Gastrocnemius medialis (tissue), 4 donors: Measurements from ENCODE around the gene BRF1. TPM values are rescaled to one million over a fixed set of nuclear protein-coding genes. Genes with fewer than 3 reads are reported as not detected.
"Not testable (repeated sequence)": the region's sequence is repeated elsewhere in the genome, so short reads cannot be mapped to it uniquely, and the experiment has no call there.

ENCODE experiments used
- ATAC-seq, 2 donors: fragments of 150-250 bp; one replicate each; pipeline ENCODE4 v1.9.1; 2016
- DNase-seq, 2 donors: peaks; one replicate each; pipeline ENCODE4 v3.0.0-alpha.2; 2019
- H3K27ac ChIP-seq, 4 donors: fragments of 200-600 bp; sonication (generic); 1 replicate in 1 of 4; 2 replicates in 3 of 4; pipeline ENCODE4 v1.5.1; 2016 to 2018; ENCODE audit warnings: mild to moderate bottlenecking in 2 of 4, moderate library complexity in 1 of 4
- H3K27me3 ChIP-seq, 3 donors: fragments of 200-600 bp; sonication (generic) in 2 of 3; 1 replicate in 1 of 3; 2 replicates in 2 of 3; pipeline versions ENCODE4 v1.5.1 to v1.6.0; 2016 to 2019; ENCODE audit warnings: mild to moderate bottlenecking in 1 of 3, moderate library complexity in 1 of 3
- H3K36me3 ChIP-seq, 2 donors: fragments of 200-600 bp; sonication (generic) in 1 of 2; one replicate each; pipeline ENCODE4 v1.5.1; 2017 to 2018
- H3K4me1 ChIP-seq, 2 donors: fragments of 200-600 bp; sonication (generic) in 1 of 2; one replicate each; pipeline ENCODE4 v1.5.1; 2016 to 2017; ENCODE audit warnings: mild to moderate bottlenecking in 2 of 2
- H3K4me3 ChIP-seq, 4 donors: fragments of 200-600 bp; sonication (generic) in 3 of 4; 1 replicate in 1 of 4; 2 replicates in 3 of 4; pipeline ENCODE4 v1.5.1; 2016 to 2019; ENCODE audit warnings: mild to moderate bottlenecking in 2 of 4
- H3K9me3 ChIP-seq, 3 donors: fragments of 200-600 bp; sonication (generic) in 2 of 3; 1 replicate in 1 of 3; 2 replicates in 2 of 3; pipeline ENCODE4 v1.5.1; 2016 to 2019
- CTCF ChIP-seq, 5 experiments: fragments of 450-650 bp in 3 of 5; fragments of 200-600 bp in 2 of 5; sonication (generic) in 2 of 5; IDR thresholded peaks in 4 of 5; conservative IDR thresholded peaks in 1 of 5; 1 replicate in 4 of 5; 2 replicates in 1 of 5; pipeline ENCODE4 v1.5.1; 2016 to 2019; ENCODE audit warnings: antibody characterized with exemption in 5 of 5, mild to moderate bottlenecking in 3 of 5, moderate library complexity in 3 of 5
- POLR2A ChIP-seq, 2 donors: fragments of 450-650 bp; IDR thresholded peaks; one replicate each; pipeline ENCODE4 v1.6.1; 2017; ENCODE audit warnings: antibody characterized with exemption in 2 of 2, mild to moderate bottlenecking in 2 of 2, moderate library complexity in 2 of 2
- in situ Hi-C, 4 donors: fragments of 200-750 bp; cut with MboI; loops; one replicate each; pipeline versions ENCODE4 v1.15.0 to v1.8.0; 2017; ENCODE audit warnings: low sequenced_read_pairs in 4 of 4
- intact Hi-C: fragments of 100-400 bp; cut with DNase I; formaldehyde crosslinking; loops from one replicate; pipeline ENCODE4 v1.15.1; 2023; ENCODE audit warnings: low total_unique reads
- total RNA-seq, 4 donors: library from RNA; depleted of rRNA; stranded (reverse); fragments of >200 nt; gene quantifications; one replicate each; pipeline versions ENCODE4 v1.1.0 to v1.2.3, GENCODE V29; 2016

BRF1 gene
- total RNA-seq, 4 donors from 2014 or later: 19.5 to 27.4 (median 21.4) TPM

- in situ Hi-C loops: no loop called here
- no peaks in the 10 kb centered on the region for H3K9me3 ChIP-seq
- DNase-seq (no peak), ATAC-seq (peak; percentile 58)
- no peak overlapping the region for H3K27ac ChIP-seq
- TF ChIP-seq CTCF (IDR thresholded peaks at IDR 0.05 in 4 of 5, conservative IDR thresholded peaks at IDR 0.05 in 1 of 5): peak in 4 of 5 experiments; percentile 31 to 62 (median 52)
- no peak for TF ChIP-seq POLR2A (IDR thresholded peaks at IDR 0.05)
- peaks cover 11 to 16% of the 10 kb centered on the region in 2 donors for H3K4me1 ChIP-seq
- H3K4me3 ChIP-seq: no peak overlapping the region
- H3K27me3 ChIP-seq: no peaks in the 10 kb centered on the region
- intact Hi-C loops: loop anchor here (5.0 kb wide), 1 partner anchor 79 kb away; no protein-coding TSS in a partner anchor
- no peaks in the 10 kb centered on the region for H3K36me3 ChIP-seq
Measured at GRCh38 chr14:105281371-105282097, 19.3 kb downstream of the BRF1 start.

GRCh38 chr14:105280525-105280924 lies 20.3 kb downstream of the BRF1 start:
- in situ Hi-C loops: no loop called here
- intact Hi-C loops: loop anchor here (5.0 kb wide), 1 partner anchor 78 kb away; no protein-coding TSS in a partner anchor
- no peak for DNase-seq
- H3K27ac ChIP-seq: no peak overlapping the region
- no peaks in the 10 kb centered on the region for H3K27me3 ChIP-seq
- H3K4me3 ChIP-seq: no peak overlapping the region
- no peak for ATAC-seq
- TF ChIP-seq POLR2A (IDR thresholded peaks at IDR 0.05): no peak
- TF ChIP-seq CTCF (IDR thresholded peaks at IDR 0.05 in 4 of 5, conservative IDR thresholded peaks at IDR 0.05 in 1 of 5): no peak
- H3K36me3 ChIP-seq: no peaks in the 10 kb centered on the region
- no peaks in the 10 kb centered on the region for H3K9me3 ChIP-seq
- peaks cover 14 to 18% of the 10 kb centered on the region in 2 donors for H3K4me1 ChIP-seq

GRCh38 chr14:105279642-105280361 lies 21.0 kb downstream of the BRF1 start:
- Histone ChIP-seq H3K9me3 (no peaks in the 10 kb centered on the region), H3K27ac (no peak overlapping the region), H3K4me3 (no peak overlapping the region), H3K27me3 (no peaks in the 10 kb centered on the region), H3K36me3 (no peaks in the 10 kb centered on the region), H3K4me1 (peaks cover 21 to 24% of the 10 kb centered on the region in 2 donors)
- in situ Hi-C loops (no loop called here), intact Hi-C loops (loop anchor here (5.0 kb wide), 1 partner anchor 78 kb away; no protein-coding TSS in a partner anchor)
- DNase-seq: no peak
- no peak for ATAC-seq
- TF ChIP-seq CTCF (IDR thresholded peaks at IDR 0.05 in 4 of 5, conservative IDR thresholded peaks at IDR 0.05 in 1 of 5): no peak
- no peak for TF ChIP-seq POLR2A (IDR thresholded peaks at IDR 0.05)

GRCh38 chr14:105277448-105277847 lies 23.4 kb downstream of the BRF1 start:
- H3K27me3 ChIP-seq, H3K4me3 ChIP-seq, H3K9me3 ChIP-seq, DNase-seq, H3K36me3 ChIP-seq, ATAC-seq, in situ Hi-C loops, H3K27ac ChIP-seq, intact Hi-C loops: not testable (repeated sequence)
- H3K4me1 ChIP-seq: peaks cover 21 to 24% of the 10 kb centered on the region in 2 donors
